SU-DHL-6 (cell line): ENCODE data around the gene STARD7.

ENCODE experiments used
- CTCF ChIP-seq: fragments of 200-600 bp; sonication (generic); IDR thresholded peaks from one replicate; pipeline ENCODE4 v1.5.1; 2017; ENCODE audit warnings: antibody characterized with exemption, mild to moderate bottlenecking, low read length, moderate library complexity; ENCODE audit not compliant: insufficient read depth, poor library complexity, severe bottlenecking
- EZH2phosphoT487 ChIP-seq: fragments of 200-600 bp; sonication (generic), shearing (Covaris generic); conservative IDR thresholded peaks from 2 replicates; pipeline ENCODE4 v1.6.1; 2018; ENCODE audit warnings: mild to moderate bottlenecking, antibody characterized with exemption, low read length, moderate library complexity, mixed read lengths

DNA sequence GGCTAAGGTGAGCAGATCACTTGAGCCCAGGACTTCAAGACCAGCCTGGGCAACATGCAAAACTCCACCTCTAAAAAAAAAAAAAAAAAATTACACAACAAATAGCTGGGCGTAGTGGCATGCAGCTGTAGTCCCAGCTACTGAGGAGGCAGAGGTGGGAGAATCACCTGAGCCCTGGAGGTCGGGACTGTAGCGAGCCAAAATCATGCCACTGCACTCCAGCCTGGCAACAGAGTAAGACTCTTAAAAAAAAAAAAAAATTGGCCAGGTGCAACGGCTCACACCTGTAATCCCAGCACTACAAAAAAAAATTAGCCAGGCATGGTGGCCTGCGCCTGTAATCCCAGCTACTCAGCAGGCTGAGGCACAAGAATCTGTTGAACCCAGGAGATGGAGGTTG, 7.3 kb downstream of the STARD7 start:
- TF ChIP-seq CTCF (no peak), EZH2phosphoT487 (no peak)
